ENCODE data around the gene USP22. TPM values are rescaled to one million over a fixed set of nuclear protein-coding genes. Genes with fewer than 3 reads are reported as not detected.

Gene USP22
- total and polyA plus RNA-seq, 2 of the 8 experiments (the other 6 are each of a cell fraction or from before 2014, with no cell fraction given) = 221 to 316 TPM

DNA sequence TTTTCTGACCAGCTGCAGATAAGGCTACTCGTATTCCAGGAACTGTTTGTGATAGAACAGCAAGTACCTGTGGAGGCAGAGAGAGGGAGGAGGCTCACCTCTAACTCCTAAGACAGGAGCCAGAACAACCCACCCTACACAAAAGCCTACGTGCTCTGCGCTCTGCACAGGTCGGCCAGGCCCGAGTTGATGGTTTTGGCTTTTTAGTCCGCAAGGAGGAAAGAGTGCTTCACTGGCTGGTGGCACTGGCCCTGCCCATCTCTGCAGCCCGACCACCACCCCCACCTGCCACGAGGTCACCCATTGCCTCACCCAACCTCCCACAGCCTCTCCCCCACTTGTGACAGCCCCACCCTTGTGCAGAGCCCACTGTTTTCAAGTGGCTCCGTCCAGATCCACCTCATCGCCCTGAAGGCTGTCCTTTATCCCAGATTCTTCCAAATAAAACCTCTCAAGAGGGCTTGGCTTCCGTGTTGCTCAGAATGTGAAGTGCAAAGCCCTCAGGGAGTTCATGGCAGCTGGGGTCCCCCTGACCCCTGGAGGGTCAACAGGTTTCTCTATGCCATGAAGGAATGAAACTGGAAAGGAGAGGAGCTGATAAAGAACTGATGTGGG is 39.7 kb downstream of the USP22 start:
- POLR2A ChIA-PET (ENCODE audit: partially characterized antibody) = interaction anchor here (1.2 to 1.8 kb wide), 4 partner anchors 10 to 39 kb away, joined by 4 to 6 read pairs (median 4); partner anchors contain the start of gene USP22
- Histone ChIP-seq H3K9ac (replicated peaks in 1 of 4; ENCODE audit: extremely low read depth in 1 of 4, low read depth in 3 of 4, low read length in 3 of 4) (no peak overlapping the region), H2AFZ (ENCODE audit: low read length) (no peak overlapping the region), H4K20me1 (replicated peaks in 1 of 2; ENCODE audit: control insufficient read depth in 1 of 2, insufficient read depth in 2 of 2, low read length in 2 of 2) (peaks cover 26 to 31% of the 10 kb centered on the region in 2 experiments), H2BK12ac (ENCODE audit: low read depth, low read length) (no peak overlapping the region), H2BK20ac (ENCODE audit: low read length) (no peak overlapping the region), H2BK120ac (replicated peaks; ENCODE audit: low read depth, low read length) (no peak overlapping the region), H2BK5ac (ENCODE audit: low read depth, low read length) (no peak overlapping the region), H3K4me3 (ENCODE audit: extremely low read depth in 1 of 4, insufficient read depth in 2 of 4, low read depth in 3 of 4, low read length in 4 of 4) (no peak overlapping the region), H4K91ac (replicated peaks; ENCODE audit: insufficient read length, low read length) (no peak overlapping the region), H3K14ac (ENCODE audit: insufficient read length) (no peak overlapping the region), H3K79me1 (ENCODE audit: low read depth, low read length) (peaks cover 2% of the 10 kb centered on the region), H3K56ac (replicated peaks; ENCODE audit: insufficient read length, low read depth, low read length) (no peak overlapping the region), H3K4me1 (replicated peaks in 1 of 4; ENCODE audit: control insufficient read depth in 3 of 4, insufficient read depth in 4 of 4, low read length in 3 of 4) (peaks cover 0 to 3% (median 0%) of the 10 kb centered on the region in 4 experiments; a peak in 1 of 7 replicates), H3K9me3 (ENCODE audit: insufficient read depth in 2 of 2, low read depth in 1 of 2, low read length in 1 of 2) (no peaks in the 10 kb centered on the region), H3K27ac (ENCODE audit: low read depth, low read length) (no peak overlapping the region), H3K27me3 (replicated peaks in 1 of 4; ENCODE audit: control insufficient read depth in 3 of 4, extremely low read depth in 1 of 4, insufficient read depth in 3 of 4, low read length in 3 of 4) (no peaks in the 10 kb centered on the region), H3K79me2 (ENCODE audit: control insufficient read depth in 1 of 2, insufficient read depth in 2 of 2, low read length in 2 of 2) (peaks cover 0 to 19% of the 10 kb centered on the region in 2 experiments; a peak in 2 of 4 replicates), H2BK15ac (ENCODE audit: low read length) (no peak overlapping the region), H4K8ac (ENCODE audit: extremely low read depth, insufficient read depth, low read length) (no peak overlapping the region), H3K23ac (ENCODE audit: insufficient read length) (no peak overlapping the region), H4K5ac (ENCODE audit: insufficient read length, low read depth, low read length) (no peak overlapping the region), H2AK5ac (ENCODE audit: low read depth, low read length) (no peak overlapping the region), H3K23me2 (ENCODE audit: low read depth, low read length) (no peaks in the 10 kb centered on the region), H3K36me3 (ENCODE audit: control insufficient read depth in 2 of 4, insufficient read depth in 4 of 4, low read length in 3 of 4) (peaks cover 51 to 82% (median 67%) of the 10 kb centered on the region in 4 experiments), H3K4me2 (ENCODE audit: insufficient read depth in 1 of 2, low read depth in 2 of 2, low read length in 2 of 2) (no peak overlapping the region), H3K4ac (replicated peaks; ENCODE audit: insufficient read length, low read depth, low read length) (no peak overlapping the region), H3K18ac (ENCODE audit: extremely low read depth, low read length) (no peak overlapping the region)
- FAIRE-seq (no peak), DNase-seq (ENCODE audit: low read depth in 1 of 2, low spot score in 2 of 2) (no peak)
- CTCF ChIA-PET (ENCODE audit: partially characterized antibody) = no interaction called here
- 92% methylated on average over 11 of the region's 11 CpGs; no CpG with 5 or more reads in 1 of the 2 experiments for WGBS, 2 experiments (ENCODE audit: extremely low coverage in 1 of 2, insufficient coverage in 1 of 2, insufficient read length in 1 of 2, insufficient replicate concordance in 2 of 2, low coverage in 1 of 2, low lambda C conversion rate in 2 of 2, missing lambda C conversion rate in 1 of 2)
- TF ChIP-seq SIX5 (IDR thresholded peaks at IDR 0.05; ENCODE audit: low read depth, low read length) = no peak
- TF ChIP-seq NRF1 (IDR thresholded peaks at IDR 0.05; ENCODE audit: low read depth, low read length) = no peak
- no peak for TF ChIP-seq EP300 (IDR thresholded peaks at IDR 0.05; ENCODE audit: borderline replicate concordance in 1 of 2, low read depth in 2 of 2, low read length in 2 of 2)
- no peak for TF ChIP-seq FOSL1 (IDR thresholded peaks at IDR 0.05; ENCODE audit: insufficient read depth, low read depth, low read length)

Measured in H1 (cell line).